Measurements from ENCODE around the gene IL11RA. TPM values are rescaled to one million over a fixed set of nuclear protein-coding genes. Genes with fewer than 3 reads are reported as not detected.
A peak's percentile ranks its signal among the peaks of the same experiment; 100 is the strongest.

Gene IL11RA
- 10 to 100 TPM; 12.6 to 34.2 TPM for total RNA-seq
- long read RNA-seq, donor 1, transcript IL11RA-202 (13 exons, 1,700 nt) = major isoform, 11 of 27 reads
- long read RNA-seq, donor 1, partial matches to known transcripts = 5 of 27 reads
- long read RNA-seq, donor 1, other reads (novel, unspliced or antisense) = 8 of 27 reads
- long read RNA-seq, donor 2, transcript IL11RA-201 (13 exons, 1,728 nt) = minor isoform, 11 of 40 reads
- long read RNA-seq, donor 2, transcript IL11RA-202 (13 exons, 1,700 nt) = major isoform, 17 of 40 reads
- long read RNA-seq, donor 2, partial matches to known transcripts = 4 of 40 reads
- long read RNA-seq, donor 2, other reads (novel, unspliced or antisense) = 8 of 40 reads

DNA sequence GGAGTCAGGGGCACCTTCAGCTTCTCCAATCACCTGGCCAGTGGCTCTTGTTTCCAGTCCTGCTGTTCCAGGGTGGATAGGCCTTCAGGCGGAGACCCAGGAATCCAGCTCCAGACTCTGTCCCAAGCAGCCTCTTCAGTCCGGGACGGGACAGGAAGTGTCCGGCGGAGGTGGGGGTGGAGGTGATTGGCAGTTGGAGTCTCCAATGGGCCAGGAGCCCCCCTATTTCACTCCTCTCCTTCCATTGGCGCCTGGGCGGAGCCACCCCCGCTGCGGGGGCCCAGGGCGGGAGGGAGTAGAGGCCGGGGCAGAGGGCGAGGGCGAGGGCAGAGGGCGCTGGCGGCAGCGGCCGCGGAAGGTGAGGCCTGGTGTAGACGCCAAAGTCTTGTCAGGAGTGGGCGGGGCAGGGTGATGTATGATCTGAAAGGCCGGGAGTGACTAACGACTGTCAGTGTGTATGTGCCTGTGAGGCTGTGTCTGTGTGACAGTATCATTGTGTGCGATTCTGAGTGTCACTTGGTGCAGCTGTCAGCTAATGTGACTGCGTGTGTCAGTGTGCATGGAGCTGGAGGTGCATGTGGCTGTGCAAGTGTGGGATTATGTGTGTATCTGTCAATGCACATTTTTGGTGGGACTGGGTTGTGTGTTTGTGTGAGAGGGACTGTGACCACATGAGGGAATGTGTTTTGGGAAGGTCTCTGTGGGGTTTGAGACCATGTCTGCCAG is at the start of gene IL11RA:
IL11RA (plus strand) TSS at position 310 of the 726 bp plus-strand sequence. CDS start 3,033 bp downstream, outside the sequence.
- intact Hi-C loops (cut with DNase I) = no loop called here
- DNase-seq (ENCODE audit: low spot score) = peak; percentile 93

DNA sequence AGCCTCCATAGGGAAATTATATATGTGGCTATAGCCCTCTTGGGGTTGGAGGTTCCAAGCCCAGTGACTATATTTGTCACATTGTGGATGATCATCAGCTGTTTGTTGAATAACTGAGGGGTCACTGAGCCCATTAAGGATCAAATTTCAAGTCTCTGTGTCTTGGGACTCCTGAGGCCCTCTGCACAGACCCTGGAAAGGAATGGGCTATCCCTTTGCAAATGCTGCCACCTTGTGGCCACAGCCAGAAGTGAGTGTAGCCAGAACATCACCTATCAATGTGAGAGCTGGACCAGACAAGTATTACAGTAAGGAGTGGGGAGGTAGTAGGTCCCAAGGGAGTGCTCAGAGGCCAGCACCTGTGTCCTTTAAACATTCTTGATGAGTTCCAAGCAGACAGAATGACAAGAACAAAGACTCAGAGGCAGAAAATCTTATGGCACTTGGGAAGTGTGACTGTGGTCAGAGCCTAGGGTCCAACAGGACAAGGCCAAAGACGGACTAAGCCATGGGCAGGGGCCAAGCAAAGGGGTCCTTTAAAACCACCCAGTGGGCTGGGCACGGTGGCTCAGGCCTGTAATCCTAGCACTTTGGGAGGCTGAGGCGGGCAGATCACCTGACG is 48.3 kb upstream of the IL11RA start:
- intact Hi-C loops (cut with DNase I) = no loop called here
- DNase-seq (ENCODE audit: low spot score) = peak; percentile 92

DNA sequence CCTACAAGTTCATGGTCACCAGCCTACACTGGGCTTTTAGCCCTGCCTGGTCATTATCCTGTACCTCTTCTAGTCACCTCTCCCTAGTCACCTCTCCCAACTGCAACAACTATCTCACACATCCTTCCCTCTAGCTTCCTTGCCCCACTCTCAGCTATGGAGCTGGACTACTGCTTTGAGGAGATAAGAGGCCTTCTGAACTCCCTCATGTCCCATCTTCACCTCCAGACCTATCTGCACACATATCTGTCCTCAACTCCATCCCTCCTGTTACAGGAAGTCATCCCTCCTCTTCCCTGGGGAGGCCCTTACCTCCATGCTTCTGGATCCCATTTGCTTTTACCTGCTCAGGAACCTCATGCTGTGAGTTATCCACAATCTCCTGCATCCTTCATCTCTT is 45.8 kb upstream of the IL11RA start:
- intact Hi-C loops (cut with DNase I) = no loop called here
- no peak for DNase-seq (ENCODE audit: low spot score)

- intact Hi-C loops (cut with DNase I) = no loop called here
- DNase-seq (ENCODE audit: low spot score) = no peak
These were observed 45.1 kb upstream of the IL11RA start for GRCh38 chr9:34606905-34607304.

DNA sequence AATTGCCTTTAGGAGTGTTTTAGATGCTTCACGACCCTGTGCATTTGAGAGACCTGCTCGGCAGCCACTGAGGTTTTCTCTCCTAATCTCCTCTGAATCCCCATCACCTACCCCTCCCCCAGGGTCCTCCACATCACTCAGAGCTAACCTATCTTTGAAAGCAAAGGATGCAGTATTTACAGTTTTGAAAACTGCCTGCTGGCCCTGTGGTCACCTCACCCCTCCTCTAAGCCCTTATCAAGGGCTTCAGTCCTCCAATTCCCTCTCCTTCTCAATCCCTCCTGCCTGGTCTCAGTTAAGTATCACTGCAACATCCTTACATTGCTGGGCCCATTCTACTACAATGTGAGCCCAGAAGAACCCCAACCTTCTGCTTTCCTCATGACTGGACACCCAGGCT is 44.7 kb upstream of the IL11RA start:
- intact Hi-C loops (cut with DNase I) = no loop called here
- no peak for DNase-seq (ENCODE audit: low spot score)

GRCh38 chr9:34610434-34611206 is 41.4 kb upstream of the IL11RA start:
- intact Hi-C loops (cut with DNase I) = loop anchor here in 1 of 2 donors (5.0 kb wide), 1 partner anchor 273 kb away; no protein-coding TSS in a partner anchor

GRCh38 chr9:34611251-34611810 is 40.7 kb upstream of the IL11RA start:
- no peak for DNase-seq (ENCODE audit: low spot score)
- intact Hi-C loops (cut with DNase I) = loop anchor here in 1 of 2 donors (5.0 kb wide), 1 partner anchor 274 kb away; no protein-coding TSS in a partner anchor

More at GRCh38 chr9:34610434-34611206, 41.4 kb upstream of the IL11RA start:
- DNase-seq (ENCODE audit: low spot score) = no peak

DNA sequence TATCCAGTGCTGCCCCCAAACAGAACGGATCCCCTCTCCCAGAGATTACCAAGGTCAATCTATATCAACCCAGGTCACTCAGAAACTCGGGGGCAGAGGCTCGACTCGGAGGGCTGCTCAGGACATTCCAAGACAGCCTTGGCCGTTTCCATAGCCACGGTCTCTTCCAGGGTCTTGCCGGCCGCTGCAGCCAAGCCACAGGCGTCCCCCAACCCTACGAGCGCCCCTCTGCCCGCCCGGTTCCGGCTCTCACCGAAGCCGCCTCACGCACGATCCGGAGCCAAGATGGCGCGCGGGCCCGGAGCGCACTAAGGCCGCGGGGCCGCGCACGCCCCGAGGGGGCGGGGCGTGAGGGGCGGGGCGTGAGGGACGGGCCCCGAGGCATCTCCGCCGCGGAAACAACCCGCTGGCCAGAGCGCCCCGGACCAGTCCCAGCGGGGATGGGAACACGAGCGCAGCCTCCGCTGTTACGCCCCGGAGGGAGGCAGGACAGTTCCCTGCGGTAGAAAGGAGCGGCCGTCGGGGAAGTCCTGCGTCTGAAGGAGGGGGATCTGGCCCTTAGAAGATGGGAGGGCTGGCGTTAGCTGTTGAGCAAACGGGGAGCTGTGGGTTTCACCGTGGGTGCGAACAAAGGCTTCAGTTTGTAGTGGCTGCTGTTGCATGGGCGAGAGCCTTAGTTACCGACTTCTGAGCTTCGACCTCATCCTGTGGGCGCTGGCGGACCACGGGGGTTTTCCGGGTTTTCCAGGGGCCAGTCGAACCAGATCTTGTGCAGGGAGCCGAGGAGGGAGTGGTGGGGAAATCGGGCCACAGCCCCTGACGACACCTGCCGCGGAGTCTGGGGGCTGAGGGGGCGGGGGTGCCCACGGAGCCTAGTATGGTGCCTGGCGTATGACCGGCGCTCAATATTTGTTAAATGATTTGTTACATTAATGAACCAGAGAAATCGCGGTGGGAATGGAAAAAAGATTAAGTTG is 39.9 kb upstream of the IL11RA start, which contains the start of gene RPP25L:
RPP25L (minus strand) TSS at position 287 of the 977 bp plus-strand sequence. CDS start 801 bp downstream, outside the sequence.
- DNase-seq (ENCODE audit: low spot score) = peak; percentile 95
- intact Hi-C loops (cut with DNase I) = loop anchor here in 1 of 2 donors (5.0 kb wide), 1 partner anchor 275 kb away; no protein-coding TSS in a partner anchor

DNA sequence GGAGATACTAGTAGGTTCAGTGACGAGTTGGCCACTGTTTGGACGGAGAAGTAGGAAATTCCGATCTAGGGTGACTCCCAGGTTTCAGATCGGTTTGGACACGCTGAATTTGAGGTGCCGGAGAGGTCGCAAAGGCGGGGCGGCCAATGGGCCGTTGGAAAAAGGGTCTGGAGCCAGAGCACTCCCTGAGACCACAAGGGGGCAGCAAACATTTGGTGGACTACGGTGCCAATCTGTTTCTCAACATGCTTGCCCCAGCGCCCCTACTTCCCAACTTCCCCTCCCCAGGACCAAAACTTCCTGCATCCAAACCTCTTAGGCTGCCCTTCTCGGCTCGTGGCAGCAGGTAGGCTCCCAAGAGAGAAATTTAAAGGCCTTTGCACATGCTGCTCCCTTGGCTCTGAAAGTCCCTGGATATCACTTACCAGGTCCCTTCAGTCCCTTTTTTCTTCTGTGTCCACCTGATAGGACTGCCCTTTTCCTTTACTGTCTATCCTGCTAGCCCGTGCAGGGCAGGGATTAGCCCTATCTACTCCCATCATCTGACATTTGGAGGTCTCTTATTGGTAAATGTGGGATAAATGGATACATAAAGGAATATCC is 39.1 kb upstream of the IL11RA start:
- intact Hi-C loops (cut with DNase I) = loop anchor here in 1 of 2 donors (5.0 kb wide), 1 partner anchor 276 kb away; no protein-coding TSS in a partner anchor
- peak; percentile 91 for DNase-seq (ENCODE audit: low spot score)

GRCh38 chr9:34615132-34615531 is 36.9 kb upstream of the IL11RA start:
- no peak for DNase-seq (ENCODE audit: low spot score)
- intact Hi-C loops (cut with DNase I) = no loop called here

- intact Hi-C loops (cut with DNase I) = no loop called here
- DNase-seq (ENCODE audit: low spot score) = peak; percentile 97
These were observed 31.7 kb upstream of the IL11RA start, which contains the start of gene DCTN3 for GRCh38 chr9:34620061-34620994. Gene DCTN3 (minus strand): TSS chr9:34620495. CDS start chr9:34620464, 31 bp downstream.

DNA sequence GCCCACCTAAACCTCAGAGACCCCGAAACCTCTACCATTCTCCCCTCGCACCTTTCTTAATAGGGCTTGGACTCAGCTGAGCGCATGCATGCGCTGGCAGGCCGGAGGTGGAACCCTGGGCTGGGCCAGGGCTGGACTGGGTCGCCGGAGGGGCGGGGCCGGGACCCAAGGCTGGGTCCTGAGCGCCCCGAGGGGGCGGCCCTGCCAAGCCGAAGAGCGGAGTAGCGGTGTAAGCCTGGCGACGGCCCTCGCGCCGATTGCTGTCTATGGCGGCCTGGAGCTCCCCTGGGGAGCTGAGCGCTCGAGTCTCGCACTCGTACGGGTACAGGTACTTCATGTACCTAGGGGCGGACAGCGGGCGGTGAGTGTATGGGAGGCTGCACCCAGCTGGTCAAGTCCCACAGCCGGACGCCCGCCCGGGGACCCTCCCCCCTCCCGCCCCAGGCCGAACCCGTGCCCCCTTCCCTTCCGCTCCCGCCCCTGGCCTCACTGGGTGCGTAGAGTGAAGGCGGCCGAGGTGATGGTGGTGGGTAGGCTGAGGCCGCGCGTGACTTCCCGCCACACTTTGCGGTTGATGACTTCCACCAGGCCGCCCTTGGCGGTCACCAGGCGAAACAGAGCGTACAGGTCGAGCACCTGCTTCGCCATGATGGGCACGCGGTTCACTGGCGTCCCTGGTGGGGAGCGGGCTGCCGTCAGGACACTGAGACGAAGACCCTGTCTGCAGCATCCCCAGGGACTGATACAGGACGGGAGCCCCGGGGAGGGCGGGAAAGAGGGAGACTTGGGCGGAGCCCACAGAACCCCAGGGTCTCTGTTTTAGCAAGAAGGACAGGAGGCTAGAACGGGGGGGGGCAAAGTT is 28.4 kb upstream of the IL11RA start:
- intact Hi-C loops (cut with DNase I) = no loop called here
- no peak for DNase-seq (ENCODE audit: low spot score)

DNA sequence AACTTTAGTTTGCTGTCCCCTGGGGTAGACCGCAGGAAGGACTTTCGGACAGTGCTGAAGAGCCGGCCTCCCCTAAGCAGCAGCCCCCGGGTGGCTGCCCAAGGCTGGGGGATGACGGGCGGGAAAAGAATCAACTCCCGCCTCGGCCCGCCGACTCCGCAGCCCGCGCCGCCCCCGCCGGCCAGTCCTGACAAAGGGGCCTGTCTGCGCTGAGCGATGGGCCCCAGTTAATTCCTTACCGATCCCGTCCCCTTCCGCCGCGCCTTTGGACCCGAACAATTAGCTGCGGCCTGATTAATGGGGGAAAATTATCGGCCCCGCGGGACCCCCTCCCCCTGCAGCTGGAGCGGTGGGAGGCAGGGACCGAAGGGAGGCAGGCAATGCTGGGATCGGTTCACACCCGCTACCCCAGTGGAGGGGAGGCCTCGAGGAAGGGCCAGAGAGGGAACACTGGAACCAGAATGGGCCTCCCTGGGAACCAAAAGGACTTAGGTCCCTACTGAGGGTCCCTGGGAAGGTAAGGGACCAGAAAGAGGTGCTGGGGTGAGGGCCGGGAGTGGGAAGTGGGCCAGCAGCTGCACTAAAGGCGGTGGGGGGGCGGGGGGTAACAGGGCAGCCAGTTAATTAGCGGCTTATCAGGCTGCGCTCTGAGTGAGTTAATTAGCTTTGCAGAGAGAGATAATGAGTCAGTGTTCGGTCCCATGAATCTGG is 27.4 kb upstream of the IL11RA start:
- intact Hi-C loops (cut with DNase I) = loop anchor here in 1 of 2 donors (5.0 kb wide), 1 partner anchor 1362 kb away; the partner anchor contains the start of gene BAG1
- DNase-seq (ENCODE audit: low spot score) = no peak

DNA sequence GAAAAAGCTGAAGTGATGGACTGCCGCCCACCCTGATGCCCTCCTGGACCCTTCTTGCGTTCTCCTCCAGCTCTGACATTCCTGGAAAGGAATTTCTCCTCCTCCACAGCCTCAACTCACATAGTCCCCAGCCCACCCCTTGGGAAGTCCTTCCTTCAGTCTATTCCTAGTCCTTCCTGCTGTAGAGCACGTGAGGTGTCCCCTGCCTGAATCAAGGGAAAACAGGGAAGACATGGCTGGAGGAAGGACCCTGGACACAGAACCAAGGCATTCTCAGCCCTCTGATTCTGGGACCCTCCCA is 26.8 kb upstream of the IL11RA start:
- intact Hi-C loops (cut with DNase I) = loop anchor here in 1 of 2 donors (5.0 kb wide), 1 partner anchor 1363 kb away; the partner anchor contains the start of gene BAG1
- no peak for DNase-seq (ENCODE audit: low spot score)
